GM12878 (cell line): ENCODE data around the gene RHBDD3. TPM values are rescaled to one million over a fixed set of nuclear protein-coding genes. Genes with fewer than 3 reads are reported as not detected.

Experiments used
- ATAC-seq: fragments of 200-7000 bp; cut with Tn5 transposase; 3 replicates; pipeline ENCODE4 v1.9.1; 2020; ENCODE audit warnings: mild to moderate bottlenecking, moderate library complexity
- BruUV-seq: library from RNA; stranded (reverse); fragments of 400-500 nt; replicated peaks from 2 replicates; lab custom pipeline; 2021; lab: Mats Ljungman, UMichigan
- CTCF ChIA-PET: fragments of 300-600 bp; sonication (Branson Sonifier 250); formaldehyde crosslinking; extraction: SDS; loops from one replicate; lab custom pipeline; 2021; ENCODE audit warnings: inconsistent platforms; lab: Yijun Ruan, JAX
- POLR2A ChIA-PET: fragments of 350-600 bp; formaldehyde crosslinking; extraction: SDS; loops from one replicate; lab custom pipeline; 2021; ENCODE audit warnings: inconsistent platforms; lab: Charles Lee
- RAD21 ChIA-PET: fragments of 300-600 bp; sonication (Branson Sonifier 250); formaldehyde crosslinking; loops from one replicate; lab custom pipeline; 2023; ENCODE audit warnings: antibody characterized with exemption; ENCODE audit not compliant: unreplicated experiment; lab: Charles Lee
- SMC1A ChIA-PET: fragments of 300-600 bp; sonication (Branson Sonifier 250); formaldehyde crosslinking; loops from one replicate; lab custom pipeline; 2023; ENCODE audit not compliant: unreplicated experiment, uncharacterized antibody; lab: Charles Lee
- DNase-seq: peaks from one replicate; pipeline ENCODE4 v3.0.0-alpha.2; 2011; ENCODE audit warnings: low read depth, low spot score
- FAIRE-seq: peaks from 3 replicates; lab custom pipeline; 2011; peaks lifted over from hg19 to GRCh38; lab: Jason Lieb, UNC
- H2AFZ ChIP-seq: 2 replicates; pipeline ENCODE4 v1.6.0; 2011; ENCODE audit warnings: low read depth, low read length, control low read depth; ENCODE audit not compliant: control insufficient read depth
- H3K27ac ChIP-seq: 2 replicates; pipeline ENCODE4 v1.5.1; 2011; ENCODE audit warnings: control low read depth; ENCODE audit not compliant: control insufficient read depth, insufficient read depth
- H3K27me3 ChIP-seq, 2 experiments: replicated peaks in 1 of 2; 2 replicates each; pipeline versions ENCODE4 v1.6.0 to v1.6.1; 2011; ENCODE audit warnings: low read length in 1 of 2; ENCODE audit not compliant: control insufficient read depth in 2 of 2, insufficient read depth in 2 of 2
- H3K36me3 ChIP-seq, 2 experiments: 2 replicates each; pipeline ENCODE4 v1.5.1; 2011; ENCODE audit warnings: low read length in 1 of 2; ENCODE audit not compliant: control insufficient read depth in 2 of 2, insufficient read depth in 2 of 2
- H3K4me1 ChIP-seq: 2 replicates; pipeline ENCODE4 v1.6.1; 2011; ENCODE audit warnings: mild to moderate bottlenecking, low read length, moderate library complexity, mixed read lengths; ENCODE audit not compliant: control insufficient read depth, insufficient read depth
- H3K4me2 ChIP-seq: 2 replicates; pipeline ENCODE4 v1.6.0; 2011; ENCODE audit warnings: control low read depth; ENCODE audit not compliant: control insufficient read depth, insufficient read depth
- H3K4me3 ChIP-seq: fragments of 200-600 bp; sonication (generic); 2 replicates; pipeline ENCODE4 v1.5.1; 2016
- H3K79me2 ChIP-seq: 2 replicates; pipeline ENCODE4 v1.6.0; 2011; ENCODE audit warnings: low read length; ENCODE audit not compliant: control insufficient read depth, insufficient read depth
- H3K9ac ChIP-seq: 2 replicates; pipeline ENCODE4 v1.8.0; 2011; ENCODE audit warnings: low read length, control low read depth, mixed read lengths; ENCODE audit not compliant: control insufficient read depth, insufficient read depth
- H3K9me3 ChIP-seq: replicated peaks from 3 replicates; pipeline ENCODE4 v1.5.1; 2011; ENCODE audit warnings: mild to moderate bottlenecking, low read length; ENCODE audit not compliant: control insufficient read depth, insufficient read depth
- H4K20me1 ChIP-seq: 2 replicates; pipeline ENCODE4 v1.6.0; 2011; ENCODE audit not compliant: control insufficient read depth, insufficient read depth
- BCL3 ChIP-seq: IDR thresholded peaks from 2 replicates; pipeline ENCODE4 v1.6.1; 2011; ENCODE audit warnings: borderline replicate concordance, low read depth, mild to moderate bottlenecking, moderate library complexity, low read length; ENCODE audit not compliant: insufficient read depth, poor library complexity, severe bottlenecking
- RELA ChIP-seq: fragments of 450-650 bp; IDR thresholded peaks from 2 replicates; pipeline ENCODE4 v1.8.0; 2014; ENCODE audit warnings: borderline replicate concordance; ENCODE audit not compliant: partially characterized antibody
- TBL1XR1 ChIP-seq: IDR thresholded peaks from 2 replicates; pipeline ENCODE4 v1.6.1; 2012; ENCODE audit warnings: low read depth, low read length, improper control_type of control experiment
- WGBS: methylation state at CpG from one replicate; pipeline ENCODE4 v1.1.6; 2016; ENCODE audit warnings: low lambda C conversion rate; ENCODE audit not compliant: insufficient replicate concordance, insufficient coverage; ENCODE audit errors: missing lambda C conversion rate; 5-methylcytosine and 5-hydroxymethylcytosine counted together
- in situ Hi-C: fragments of 300-500 bp; cut with MboI; formaldehyde crosslinking; loops from 9 replicates; pipeline ENCODE4 v1.14.3; 2018; ENCODE audit warnings: mixed read lengths
- intact Hi-C: fragments of 100-400 bp; cut with micrococcal nuclease; formaldehyde crosslinking; loops from one replicate; pipeline ENCODE4 v1.14.2; 2022; ENCODE audit not compliant: unreplicated experiment
- polyA plus RNA-seq, 11 experiments: library from polyadenylated mRNA; depleted of rRNA in 4 of 11; unstranded in 6 of 11; stranded (reverse) in 5 of 11; fragments of >200 nt; fragmentation: Nextera tagmentation in 4 of 11; fragmentation: Illumina TruSeq in 1 of 11; extraction: Ambion mirVana in 4 of 11; extraction: Trizol in 1 of 11; gene quantifications; 1 replicate in 1 of 11; 2 replicates in 10 of 11; pipeline versions ENCODE4 v1.2.1 to v1.2.3, GENCODE V29; 2011 to 2016; ENCODE audit warnings: inconsistent platforms in 2 of 11, missing spikeins in 2 of 11, low read depth in 1 of 11
- total RNA-seq, 4 experiments: library from RNA; depleted of rRNA in 3 of 4; stranded (reverse); fragments of >200 nt in 3 of 4; fragmentation: Illumina TruSeq in 1 of 4; extraction: Trizol in 1 of 4; gene quantifications; 2 replicates each; pipeline versions ENCODE4 v1.2.1 to v1.2.3, GENCODE V29; 2013 to 2021

RHBDD3 gene
- total and polyA plus RNA-seq, 10 of the 15 experiments (the other 5 are each of a cell fraction or from before 2014, with no cell fraction given), result 0.27 to 41.2 (median 20.1) TPM

DNA sequence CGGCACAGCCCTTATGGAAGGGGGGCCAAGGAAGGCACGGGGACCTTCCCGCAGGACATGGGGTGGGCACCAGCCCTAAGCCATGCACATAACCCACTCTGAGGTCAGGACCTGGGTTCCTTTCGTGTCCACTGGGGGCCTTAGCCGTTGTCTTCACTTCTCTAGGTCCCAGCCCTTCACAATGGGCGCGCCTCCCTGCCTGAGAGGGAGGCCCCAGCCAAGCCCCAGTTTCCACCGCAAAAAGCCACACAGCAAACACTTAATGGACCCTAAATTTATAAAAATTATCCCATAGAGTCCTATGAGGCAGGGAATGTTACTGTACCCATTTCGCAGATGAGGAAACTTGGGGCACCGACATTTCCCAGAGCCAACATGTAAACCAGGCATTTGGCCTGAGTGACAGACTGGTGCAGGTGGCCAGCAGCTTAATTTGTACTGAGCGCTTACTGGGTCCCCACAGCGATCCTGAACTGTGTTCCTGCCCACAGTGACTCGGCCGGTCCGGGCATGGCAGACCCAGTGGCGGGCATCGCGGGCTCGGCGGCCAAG lies 39.9 kb upstream of the RHBDD3 start:
- BruUV-seq, result no TSS peak
- no peaks in the 10 kb centered on the region; the same call in 1 of the 2 replicates for H3K4me1 ChIP-seq
- H3K27ac ChIP-seq, result no peak overlapping the region
- ChIA-PET SMC1A (no interaction called here), RAD21 (no interaction called here), POLR2A (no interaction called here), CTCF (no interaction called here)
- H3K9ac ChIP-seq, result no peak overlapping the region
- H3K4me3 ChIP-seq, result no peak overlapping the region
- in situ Hi-C loops, result no loop called here
- no peak overlapping the region for H3K4me2 ChIP-seq
- no peaks in the 10 kb centered on the region for H4K20me1 ChIP-seq
- H3K9me3 ChIP-seq, result no peaks in the 10 kb centered on the region; the same call in 2 of the 3 replicates
- no peaks in the 10 kb centered on the region for H3K79me2 ChIP-seq
- no peaks in the 10 kb centered on the region for H3K36me3 ChIP-seq
- intact Hi-C loops, result no loop called here
- no peak for ATAC-seq
- H3K27me3 ChIP-seq, result peaks cover 2 to 7% of the 10 kb centered on the region in 2 experiments; a peak in 2 of 4 replicates
- no peak overlapping the region for H2AFZ ChIP-seq
- DNase-seq, result no peak
- no peak for FAIRE-seq
- WGBS, result 81% methylated on average over 20 of the region's 20 CpGs
- no peak for TF ChIP-seq TBL1XR1
- no peak for TF ChIP-seq RELA
- TF ChIP-seq BCL3, result no peak
